Measurements from ENCODE around the gene SETBP1. TPM values are rescaled to one million over a fixed set of nuclear protein-coding genes. Genes with fewer than 3 reads are reported as not detected.

SETBP1 gene
- total RNA-seq, 1 experiment from 2014 or later = 4.0 TPM

- no peaks in the 10 kb centered on the region for H3K9me3 Mint-ChIP-seq (ENCODE audit: unreplicated experiment)
- ChIA-PET CTCF (no interaction called here), POLR2A (interaction anchor here (0.6 kb wide), 1 partner anchor 116 kb away, joined by 3 read pairs; no protein-coding TSS in a partner anchor)
- no peak overlapping the region for H3K27ac Mint-ChIP-seq (ENCODE audit: unreplicated experiment)
- no peaks in the 10 kb centered on the region for H3K36me3 Mint-ChIP-seq (ENCODE audit: insufficient read depth, unreplicated experiment)
- peak overlapping the region; percentile 53 for H3K4me3 ChIP-seq (ENCODE audit: low read depth, low read length)
- H3K4me1 ChIP-seq = no peaks in the 10 kb centered on the region
- no peak for TF ChIP-seq CTCF (IDR thresholded peaks at IDR 0.05; ENCODE audit: insufficient read depth in 1 of 2, low read depth in 1 of 2, low read length in 1 of 2, severe bottlenecking in 1 of 2, unreplicated experiment in 1 of 2)
- intact Hi-C loops (cut with micrococcal nuclease; ENCODE audit: unreplicated experiment) = loop anchor here (1.0 kb wide), 1 partner anchor 215 kb away; no protein-coding TSS in a partner anchor
- no peaks in the 10 kb centered on the region for H3K4me1 Mint-ChIP-seq (ENCODE audit: low read depth, unreplicated experiment)
- H3K4me3 Mint-ChIP-seq (ENCODE audit: unreplicated experiment) = peak overlapping the region; percentile 63
- H3K27me3 Mint-ChIP-seq (ENCODE audit: insufficient read depth, unreplicated experiment) = no peaks in the 10 kb centered on the region
- no peaks in the 10 kb centered on the region for H3K27me3 ChIP-seq (replicated peaks; ENCODE audit: control insufficient read depth, insufficient read depth, low read length)
- no peaks in the 10 kb centered on the region for H3K36me3 ChIP-seq (ENCODE audit: control insufficient read depth, insufficient read depth, low read length)
- BruUV-seq (replicated peaks) = no TSS peak
- peak; percentile 11 to 32 for DNase-seq
- no peaks in the 10 kb centered on the region for H3K9me3 ChIP-seq
These were observed 795 bp upstream of the SETBP1 start for GRCh38 chr18:44679914-44680272.

- Mint-ChIP-seq H3K9me3 (ENCODE audit: unreplicated experiment) (no peaks in the 10 kb centered on the region), H3K27ac (ENCODE audit: unreplicated experiment) (no peak overlapping the region), H3K4me1 (ENCODE audit: low read depth, unreplicated experiment) (no peaks in the 10 kb centered on the region), H3K36me3 (ENCODE audit: insufficient read depth, unreplicated experiment) (no peaks in the 10 kb centered on the region), H3K4me3 (ENCODE audit: unreplicated experiment) (peak overlapping the region; percentile 63), H3K27me3 (ENCODE audit: insufficient read depth, unreplicated experiment) (no peaks in the 10 kb centered on the region)
- no peaks in the 10 kb centered on the region for H3K9me3 ChIP-seq
- no peaks in the 10 kb centered on the region for H3K36me3 ChIP-seq (ENCODE audit: control insufficient read depth, insufficient read depth, low read length)
- POLR2A ChIA-PET = no interaction called here
- CTCF ChIA-PET = no interaction called here
- H3K27me3 ChIP-seq (replicated peaks; ENCODE audit: control insufficient read depth, insufficient read depth, low read length) = no peaks in the 10 kb centered on the region
- no peak for DNase-seq
- H3K4me1 ChIP-seq = no peaks in the 10 kb centered on the region
- TF ChIP-seq CTCF (IDR thresholded peaks at IDR 0.05; ENCODE audit: insufficient read depth in 1 of 2, low read depth in 1 of 2, low read length in 1 of 2, severe bottlenecking in 1 of 2, unreplicated experiment in 1 of 2) = no peak
- no peak overlapping the region for H3K4me3 ChIP-seq (ENCODE audit: low read depth, low read length)
- intact Hi-C loops (cut with micrococcal nuclease; ENCODE audit: unreplicated experiment) = no loop called here
- TSS peak; percentile 79 for BruUV-seq (replicated peaks)
These were observed 635 bp downstream of the SETBP1 start for GRCh38 chr18:44681076-44681970.

GRCh38 chr18:44682201-44682870 is 1.6 kb downstream of the SETBP1 start:
- Histone ChIP-seq H3K27me3 (replicated peaks; ENCODE audit: control insufficient read depth, insufficient read depth, low read length) (no peaks in the 10 kb centered on the region), H3K4me1 (no peaks in the 10 kb centered on the region), H3K9me3 (no peaks in the 10 kb centered on the region), H3K36me3 (ENCODE audit: control insufficient read depth, insufficient read depth, low read length) (no peaks in the 10 kb centered on the region), H3K4me3 (ENCODE audit: low read depth, low read length) (no peak overlapping the region)
- no peak overlapping the region for H3K4me3 Mint-ChIP-seq (ENCODE audit: unreplicated experiment)
- no peak for TF ChIP-seq CTCF (IDR thresholded peaks at IDR 0.05; ENCODE audit: insufficient read depth in 1 of 2, low read depth in 1 of 2, low read length in 1 of 2, severe bottlenecking in 1 of 2, unreplicated experiment in 1 of 2)
- no peaks in the 10 kb centered on the region for H3K36me3 Mint-ChIP-seq (ENCODE audit: insufficient read depth, unreplicated experiment)
- no peaks in the 10 kb centered on the region for H3K4me1 Mint-ChIP-seq (ENCODE audit: low read depth, unreplicated experiment)
- no peak overlapping the region for H3K27ac Mint-ChIP-seq (ENCODE audit: unreplicated experiment)
- intact Hi-C loops (cut with micrococcal nuclease; ENCODE audit: unreplicated experiment) = no loop called here
- no peak for DNase-seq
- BruUV-seq (replicated peaks) = no TSS peak
- ChIA-PET POLR2A (no interaction called here), CTCF (no interaction called here)
- no peaks in the 10 kb centered on the region for H3K27me3 Mint-ChIP-seq (ENCODE audit: insufficient read depth, unreplicated experiment)
- no peaks in the 10 kb centered on the region for H3K9me3 Mint-ChIP-seq (ENCODE audit: unreplicated experiment)
